GM12865 (cell line): ENCODE results near the gene MRPS6.

Experiments
- DNase-seq: peaks from one replicate; pipeline ENCODE4 v3.0.0; 2010; ENCODE audit warnings: low read depth
- H3K4me3 ChIP-seq: 2 replicates; pipeline ENCODE4 v1.5.1; 2011; ENCODE audit warnings: mild to moderate bottlenecking, low read depth, low read length, control low read depth
- CTCF ChIP-seq: IDR thresholded peaks from 2 replicates; pipeline ENCODE4 v1.5.1; 2011; ENCODE audit warnings: low read length, control low read depth, low read depth, inconsistent platforms; ENCODE audit not compliant: insufficient read depth; ENCODE audit errors: missing control alignments

Gene MRPS6

GRCh38 chr21:34170886-34171285, 97.5 kb downstream of the MRPS6 start:
- DNase-seq: no peak
- TF ChIP-seq CTCF: no peak
- no peak overlapping the region for H3K4me3 ChIP-seq

GRCh38 chr21:34174470-34174869, 101.1 kb downstream of the MRPS6 start:
- DNase-seq: no peak
- H3K4me3 ChIP-seq: no peak overlapping the region
- no peak for TF ChIP-seq CTCF

- no peak overlapping the region for H3K4me3 ChIP-seq
- TF ChIP-seq CTCF: no peak
- no peak for DNase-seq
Measured at GRCh38 chr21:34176448-34176847, 103.1 kb downstream of the MRPS6 start.

GRCh38 chr21:34177919-34178567, 104.7 kb downstream of the MRPS6 start:
- no peak for DNase-seq
- TF ChIP-seq CTCF: no peak
- H3K4me3 ChIP-seq: no peak overlapping the region

- TF ChIP-seq CTCF: no peak
- no peak overlapping the region for H3K4me3 ChIP-seq
- DNase-seq: no peak
Measured at GRCh38 chr21:34179204-34179935, 106.0 kb downstream of the MRPS6 start.

- TF ChIP-seq CTCF: no peak
- DNase-seq: no peak
- no peak overlapping the region for H3K4me3 ChIP-seq
Measured at GRCh38 chr21:34180407-34180806, 107.0 kb downstream of the MRPS6 start.
